ENCODE results near the gene SQOR.

The SQOR gene

GRCh38 chr15:45667002-45667401 lies 32.2 kb downstream of the SQOR start:
- Histone ChIP-seq H4K20me1 (ENCODE audit: insufficient read depth) (no peaks in the 10 kb centered on the region), H3K36me3 (ENCODE audit: insufficient read depth) (no peaks in the 10 kb centered on the region; the same call in 1 of the 2 replicates), H3K4me2 (no peak overlapping the region), H3K9ac (no peak overlapping the region), H3K27me3 (ENCODE audit: insufficient read depth, low read depth) (no peaks in the 10 kb centered on the region), H2AFZ (ENCODE audit: low read depth) (no peak overlapping the region), H3K4me1 (ENCODE audit: low read depth, poor library complexity, severe bottlenecking) (no peaks in the 10 kb centered on the region), H3K79me2 (ENCODE audit: insufficient read depth, low read depth) (no peaks in the 10 kb centered on the region), H3K4me3 (IDR thresholded peaks at IDR 0.05; ENCODE audit: insufficient read depth, low read depth, low read length) (no peak overlapping the region), H3K27ac (no peak overlapping the region)
- no peak for TF ChIP-seq CTCF (conservative IDR thresholded peaks at IDR 0.05; ENCODE audit: low read depth, low read length)

GRCh38 chr15:45668386-45668785 lies 33.6 kb downstream of the SQOR start:
- no peaks in the 10 kb centered on the region for H3K4me1 ChIP-seq (ENCODE audit: low read depth, poor library complexity, severe bottlenecking)
- no peak overlapping the region for H3K9ac ChIP-seq
- H4K20me1 ChIP-seq (ENCODE audit: insufficient read depth), result no peaks in the 10 kb centered on the region
- no peaks in the 10 kb centered on the region for H3K27me3 ChIP-seq (ENCODE audit: insufficient read depth, low read depth)
- H3K4me2 ChIP-seq, result no peak overlapping the region
- H3K27ac ChIP-seq, result no peak overlapping the region
- H3K36me3 ChIP-seq (ENCODE audit: insufficient read depth), result no peaks in the 10 kb centered on the region; the same call in 1 of the 2 replicates
- H2AFZ ChIP-seq (ENCODE audit: low read depth), result no peak overlapping the region
- no peak for TF ChIP-seq CTCF (conservative IDR thresholded peaks at IDR 0.05; ENCODE audit: low read depth, low read length)
- H3K79me2 ChIP-seq (ENCODE audit: insufficient read depth, low read depth), result no peaks in the 10 kb centered on the region
- no peak overlapping the region for H3K4me3 ChIP-seq (IDR thresholded peaks at IDR 0.05; ENCODE audit: insufficient read depth, low read depth, low read length)

- no peaks in the 10 kb centered on the region for H3K27me3 ChIP-seq (ENCODE audit: insufficient read depth, low read depth)
- no peaks in the 10 kb centered on the region for H3K79me2 ChIP-seq (ENCODE audit: insufficient read depth, low read depth)
- no peaks in the 10 kb centered on the region for H4K20me1 ChIP-seq (ENCODE audit: insufficient read depth)
- TF ChIP-seq CTCF (conservative IDR thresholded peaks at IDR 0.05; ENCODE audit: low read depth, low read length), result no peak
- no peak overlapping the region for H3K4me2 ChIP-seq
- no peak overlapping the region for H3K27ac ChIP-seq
- no peak overlapping the region for H2AFZ ChIP-seq (ENCODE audit: low read depth)
- H3K4me1 ChIP-seq (ENCODE audit: low read depth, poor library complexity, severe bottlenecking), result no peaks in the 10 kb centered on the region
- no peak overlapping the region for H3K4me3 ChIP-seq (IDR thresholded peaks at IDR 0.05; ENCODE audit: insufficient read depth, low read depth, low read length)
- no peak overlapping the region for H3K9ac ChIP-seq
- no peaks in the 10 kb centered on the region; the same call in 1 of the 2 replicates for H3K36me3 ChIP-seq (ENCODE audit: insufficient read depth)
Observed at GRCh38 chr15:45669422-45669821, 34.6 kb downstream of the SQOR start.

GRCh38 chr15:45670091-45670490 lies 35.3 kb downstream of the SQOR start:
- no peaks in the 10 kb centered on the region for H3K4me1 ChIP-seq (ENCODE audit: low read depth, poor library complexity, severe bottlenecking)
- H3K79me2 ChIP-seq (ENCODE audit: insufficient read depth, low read depth), result no peaks in the 10 kb centered on the region
- H3K4me3 ChIP-seq (IDR thresholded peaks at IDR 0.05; ENCODE audit: insufficient read depth, low read depth, low read length), result no peak overlapping the region
- no peak overlapping the region for H3K9ac ChIP-seq
- H4K20me1 ChIP-seq (ENCODE audit: insufficient read depth), result no peaks in the 10 kb centered on the region
- no peak overlapping the region for H3K4me2 ChIP-seq
- H3K36me3 ChIP-seq (ENCODE audit: insufficient read depth), result no peaks in the 10 kb centered on the region; the same call in 1 of the 2 replicates
- no peaks in the 10 kb centered on the region for H3K27me3 ChIP-seq (ENCODE audit: insufficient read depth, low read depth)
- no peak for TF ChIP-seq CTCF (conservative IDR thresholded peaks at IDR 0.05; ENCODE audit: low read depth, low read length)
- H3K27ac ChIP-seq, result no peak overlapping the region
- H2AFZ ChIP-seq (ENCODE audit: low read depth), result no peak overlapping the region
